GM23248 (cell line): ENCODE results near the gene KLHL14.

Experiments used
- EZH2 ChIP-seq: fragments of 200-600 bp; sonication (generic); IDR thresholded peaks from 2 replicates; pipeline ENCODE4 v1.6.1; 2018; ENCODE audit warnings: antibody characterized with exemption, mild to moderate bottlenecking; ENCODE audit not compliant: insufficient read depth, poor library complexity, severe bottlenecking
- EZH2phosphoT487 ChIP-seq: fragments of 200-600 bp; sonication (generic); IDR thresholded peaks from 2 replicates; pipeline ENCODE4 v1.6.1; 2018; ENCODE audit warnings: antibody characterized with exemption, moderate library complexity, mild to moderate bottlenecking, low read depth; ENCODE audit not compliant: insufficient read depth

DNA sequence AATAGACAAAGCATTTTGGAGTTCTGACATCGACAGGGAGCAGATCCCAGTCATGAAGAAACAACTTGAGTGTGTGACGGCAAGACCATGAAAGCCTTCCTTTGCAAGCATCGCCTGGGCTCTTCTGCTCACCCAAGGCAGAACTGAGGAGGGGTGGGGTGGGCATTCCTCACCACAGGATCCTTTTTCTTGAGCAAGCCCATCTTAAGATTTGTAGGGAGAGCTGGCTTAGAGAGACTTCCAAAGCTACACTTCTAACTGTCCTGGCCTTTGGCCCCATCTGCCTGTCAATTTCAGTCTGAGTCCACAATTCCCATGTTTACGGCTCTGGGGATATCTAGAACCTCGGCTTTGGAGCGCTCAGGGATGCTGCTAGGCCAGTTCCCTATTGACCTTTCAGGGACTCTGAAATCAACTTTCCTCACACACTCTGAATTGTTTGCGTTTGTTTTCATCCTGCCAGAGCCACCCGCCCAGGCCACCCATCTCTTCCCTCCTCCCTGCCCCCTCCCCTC is 3.7 kb downstream of the KLHL14 start:
- TF ChIP-seq EZH2: no peak
- TF ChIP-seq EZH2phosphoT487: no peak
